T1000 (cell line): ENCODE measurements around the gene TEC.

Source experiments
- DNase-seq: peaks from one replicate; lab custom pipeline; 2025; ENCODE audit warnings: mixed read lengths; lab: John Stamatoyannopoulos, UW

TEC gene

GRCh38 chr4:48163746-48164145, 105.9 kb downstream of the TEC start:
- DNase-seq, result no peak

- no peak for DNase-seq
These were observed 107.5 kb downstream of the TEC start for GRCh38 chr4:48162162-48162561.

DNA sequence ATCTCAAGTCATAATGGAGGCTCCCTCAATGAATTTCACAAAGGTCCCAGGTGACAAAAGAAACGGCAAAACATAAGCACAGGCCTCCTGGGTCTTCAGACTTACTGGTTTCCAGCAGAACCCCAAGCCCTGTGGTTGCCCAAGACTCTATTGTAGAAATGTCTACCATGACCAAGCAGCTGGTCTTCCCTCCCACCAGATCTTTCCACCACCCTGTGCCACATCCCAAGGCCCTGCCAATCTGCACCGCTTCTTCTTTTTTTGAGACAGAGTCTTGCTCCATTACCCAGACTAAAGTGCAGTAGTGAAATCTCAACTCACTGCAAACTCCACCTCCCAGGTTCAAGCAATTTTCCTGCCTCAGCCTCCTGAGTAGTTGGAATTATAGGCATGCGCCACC, 112.4 kb downstream of the TEC start:
- DNase-seq, result no peak

- no peak for DNase-seq
These were observed 113.2 kb downstream of the TEC start for GRCh38 chr4:48156423-48156822.

DNA sequence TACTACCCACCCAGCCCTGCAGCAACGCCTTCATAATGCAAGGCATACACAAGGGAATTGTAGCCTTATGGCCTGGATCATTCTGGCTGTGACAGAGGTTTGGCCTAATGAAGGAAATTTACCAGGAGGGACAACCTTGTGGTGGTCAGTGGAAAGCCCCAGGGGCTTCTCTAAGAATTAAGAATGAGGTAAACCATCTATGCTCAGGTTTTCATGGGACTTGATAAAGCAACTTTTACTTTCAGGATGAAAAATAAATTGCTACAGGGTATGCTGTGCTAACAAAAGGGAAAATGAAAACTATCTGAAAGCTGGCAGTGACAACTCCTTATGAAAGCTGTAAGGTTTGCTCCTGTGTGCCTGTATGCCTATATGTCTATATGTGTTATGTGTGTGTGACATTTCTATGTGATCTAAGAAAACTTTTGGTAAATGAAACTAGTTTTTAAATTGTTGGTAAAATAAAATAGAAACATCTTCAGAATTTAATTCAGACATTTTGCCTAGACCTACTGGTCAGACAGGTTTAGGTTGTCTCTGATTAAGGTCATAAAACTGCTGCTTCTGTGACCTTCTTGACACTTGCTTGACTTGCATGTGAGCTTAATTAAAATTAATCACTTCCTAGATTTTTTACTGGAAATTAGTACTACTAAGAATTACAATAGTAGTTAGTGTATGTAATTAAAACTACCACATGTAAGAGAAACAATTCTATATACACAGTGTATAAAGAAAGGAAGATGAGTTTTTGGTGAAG, 115.7 kb downstream of the TEC start:
- DNase-seq, result no peak

DNA sequence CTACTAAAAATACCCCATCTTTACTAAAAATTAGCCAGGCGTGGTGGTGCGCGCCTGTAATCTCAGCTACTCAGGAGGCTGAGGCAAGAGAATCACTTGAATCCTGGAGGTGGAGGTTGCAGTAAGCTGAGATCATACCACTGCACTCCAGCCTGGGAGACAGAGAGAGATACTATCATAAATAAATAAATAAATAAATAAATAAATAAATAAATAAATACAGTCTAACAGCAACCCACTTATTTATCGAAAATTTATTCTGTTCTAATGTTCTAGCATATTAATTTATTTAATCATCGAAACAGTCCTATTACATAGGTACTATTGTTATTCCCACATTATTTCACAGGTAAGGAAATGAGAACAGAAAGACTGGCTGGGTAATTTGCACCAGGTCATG, 117.4 kb downstream of the TEC start:
- no peak for DNase-seq

GRCh38 chr4:48149827-48150370, 119.7 kb downstream of the TEC start:
- no peak for DNase-seq

- DNase-seq, result no peak
These were observed 122.0 kb downstream of the TEC start for GRCh38 chr4:48147621-48148020.

DNA sequence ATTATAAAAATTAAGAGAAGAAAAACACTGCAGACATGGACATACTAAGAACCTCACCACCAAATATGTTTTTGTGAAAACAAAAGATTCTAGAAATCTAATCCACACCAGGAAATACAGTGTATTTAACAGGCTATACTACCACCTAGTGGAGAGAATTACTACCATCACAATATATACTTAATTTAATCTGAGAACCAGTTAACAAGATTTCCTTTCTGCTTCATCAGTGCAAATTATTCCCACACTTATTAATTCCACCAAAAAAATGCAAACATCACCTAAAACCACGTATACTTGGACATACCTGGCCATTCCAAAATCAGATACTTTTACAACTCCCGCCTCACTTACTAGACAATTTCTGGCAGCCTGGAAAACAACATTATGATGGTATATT, 128.6 kb downstream of the TEC start:
- no peak for DNase-seq

DNA sequence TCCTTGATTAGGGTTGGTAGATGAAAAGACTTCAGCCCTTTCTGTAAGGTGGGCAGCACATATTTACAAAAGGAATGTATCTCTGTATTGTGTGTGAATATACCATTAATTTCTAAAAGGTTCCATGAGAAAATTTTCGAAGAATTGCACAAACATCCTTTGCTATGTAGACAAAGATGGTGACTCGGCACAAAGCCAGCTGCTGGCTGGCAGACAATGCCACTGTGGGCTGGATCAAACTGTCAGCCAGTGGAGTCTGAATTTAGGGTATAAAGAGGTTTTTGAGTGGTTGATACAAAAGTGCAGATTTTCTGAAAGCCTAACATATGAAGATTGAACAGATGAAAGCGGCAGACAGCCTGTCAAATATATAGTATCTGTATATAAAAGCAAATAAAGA, 129.9 kb downstream of the TEC start:
- no peak for DNase-seq

DNA sequence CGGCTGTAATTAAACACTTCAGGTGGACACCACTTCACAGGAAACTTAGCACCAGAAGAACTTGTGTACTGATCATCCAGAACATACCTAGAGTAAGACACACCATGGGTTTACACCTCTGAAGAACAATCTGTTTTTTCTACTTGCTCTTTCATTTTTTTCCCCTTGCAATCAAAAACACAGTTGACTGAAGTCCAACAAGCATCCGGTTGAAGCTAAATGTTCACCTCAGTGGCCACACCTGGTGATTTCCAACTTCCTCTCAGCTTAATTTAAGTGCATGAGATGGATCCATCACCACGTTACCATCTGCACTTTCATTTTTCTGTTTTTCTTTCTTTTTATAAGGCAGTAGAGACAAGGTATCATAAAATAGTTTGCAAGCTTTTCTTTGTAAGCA, 130.7 kb downstream of the TEC start:
- no peak for DNase-seq

DNA sequence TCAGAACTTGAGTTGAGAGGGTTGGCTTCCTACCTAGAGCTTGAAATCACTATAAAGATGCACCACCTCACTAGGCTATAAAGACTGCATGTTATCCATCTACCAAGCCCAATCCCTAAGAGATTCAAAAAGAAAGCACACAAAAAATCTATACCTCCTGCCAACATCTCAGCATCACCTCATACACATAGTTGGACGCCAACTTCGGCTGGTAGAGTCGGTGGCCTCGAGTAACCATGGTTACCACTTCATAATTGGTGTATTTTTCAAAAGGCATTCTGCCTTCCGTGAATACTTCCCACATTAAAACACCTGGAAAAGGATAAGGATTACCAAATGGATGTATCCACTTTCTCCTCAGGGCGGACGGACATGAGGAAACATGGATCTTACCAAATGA, 131.1 kb downstream of the TEC start:
- no peak for DNase-seq

DNA sequence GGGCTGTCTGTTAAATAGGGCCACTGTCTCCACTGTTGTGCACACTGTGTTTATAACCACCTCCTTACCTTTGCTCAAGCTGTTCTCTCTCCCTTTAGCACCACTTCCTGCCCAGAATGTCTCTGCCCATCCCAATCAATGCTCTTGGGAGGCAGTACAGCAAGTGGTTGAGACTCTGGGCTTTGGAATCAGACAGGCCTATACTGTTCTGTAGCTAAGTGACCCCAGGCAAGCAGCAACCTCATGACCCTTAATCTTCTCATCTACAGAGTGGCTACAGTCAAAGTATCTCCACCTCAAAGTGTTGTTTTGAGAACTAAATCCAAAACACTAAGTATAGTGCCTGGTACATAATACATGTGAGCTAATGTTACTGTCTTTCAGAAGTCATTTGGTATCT, 131.8 kb downstream of the TEC start:
- DNase-seq, result no peak

GRCh38 chr4:48134081-48134480, 135.6 kb downstream of the TEC start, which contains the start of gene TXK:
Gene TXK (minus strand): TSS chr4:48134250. CDS start chr4:48134170, 80 bp downstream.
- DNase-seq, result no peak

DNA sequence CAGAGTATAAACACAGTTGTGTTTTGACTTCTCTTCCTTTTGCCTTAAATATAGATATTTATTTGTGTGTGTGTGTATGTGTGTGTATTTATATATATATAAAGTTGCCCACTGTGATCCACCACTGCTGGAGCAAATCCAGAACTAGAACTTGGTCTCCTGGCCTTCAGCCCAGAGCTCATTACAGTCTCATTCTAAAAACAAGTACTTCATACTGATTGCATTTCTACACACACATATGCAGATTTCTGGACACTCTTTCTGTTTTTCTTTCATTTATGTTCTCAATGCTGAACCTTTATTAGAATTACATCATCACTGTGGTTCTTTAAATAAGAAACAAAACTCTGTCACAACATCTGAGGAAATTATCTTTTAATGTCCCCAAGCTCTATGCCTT, 136.0 kb downstream of the TEC start:
- DNase-seq, result no peak

DNA sequence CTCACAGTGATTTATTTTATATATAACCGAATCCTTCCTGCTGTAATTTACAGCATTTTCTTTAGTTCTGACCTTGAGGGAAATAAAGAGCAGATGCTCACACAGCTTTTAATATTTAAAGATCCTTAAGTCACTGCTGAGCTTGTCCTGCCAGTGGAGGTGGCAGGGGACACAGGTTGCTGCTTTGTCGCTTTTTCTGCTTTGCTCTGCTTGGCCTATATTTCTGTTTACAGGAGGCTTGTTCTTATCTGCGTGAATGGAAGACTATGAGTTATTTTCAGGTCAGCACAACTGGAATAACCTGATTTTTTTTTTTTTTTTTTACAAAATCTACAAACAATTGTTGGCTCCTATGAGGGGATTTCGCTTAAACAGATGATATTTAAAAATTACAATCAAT, 137.9 kb downstream of the TEC start:
- no peak for DNase-seq

DNA sequence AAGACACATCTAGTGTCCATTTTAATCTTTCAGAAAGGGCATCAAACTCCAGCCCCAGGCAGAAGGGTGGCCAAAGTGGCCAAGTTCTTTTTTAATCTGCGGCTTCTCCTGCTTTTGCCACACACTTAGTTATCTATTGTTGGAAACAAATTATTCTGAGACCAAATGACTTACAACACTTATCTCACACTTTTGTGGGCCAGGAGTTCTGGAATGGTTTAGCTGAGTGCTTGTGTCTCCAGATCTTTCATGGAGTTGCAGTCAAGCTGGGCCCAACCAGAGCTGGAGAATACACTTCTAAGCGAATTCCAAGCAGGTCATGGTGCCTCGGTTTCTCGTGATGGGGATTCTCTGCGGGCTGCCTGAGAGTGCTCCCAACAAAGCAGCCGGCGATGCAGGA, 139.5 kb downstream of the TEC start:
- DNase-seq, result no peak

DNA sequence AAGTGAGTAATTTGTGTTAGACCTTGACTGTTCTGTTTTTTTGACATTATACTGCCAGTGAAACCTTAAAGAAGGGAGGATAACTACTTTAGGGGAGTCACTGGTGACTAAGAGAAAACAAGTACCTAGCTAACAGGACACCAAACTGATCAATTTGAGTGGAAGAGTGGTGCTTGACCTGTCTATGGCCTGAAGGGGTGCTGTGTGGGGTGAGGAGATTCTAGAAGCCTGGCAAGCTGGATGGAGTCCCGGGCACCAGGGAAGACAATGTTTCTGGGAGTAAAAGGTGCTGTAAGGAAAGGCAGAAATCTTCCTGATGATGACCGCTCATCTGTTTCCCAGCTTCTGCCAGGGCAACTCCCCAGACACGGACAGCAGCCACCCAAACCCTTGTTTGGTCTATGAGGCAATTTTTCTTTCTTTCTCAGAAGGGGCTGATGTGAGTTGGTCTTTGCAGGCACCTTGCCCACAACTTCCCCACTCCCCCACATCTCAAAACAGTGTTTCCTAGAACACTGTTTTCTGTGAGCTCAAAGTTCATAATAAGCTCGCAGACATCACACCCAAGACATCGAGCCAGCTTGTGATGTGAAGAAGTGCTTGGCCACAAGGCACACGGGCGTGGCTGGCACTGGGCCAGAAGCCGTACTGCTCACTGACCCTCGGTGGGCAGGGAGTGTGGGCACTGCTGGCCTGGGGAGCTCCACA, 140.2 kb downstream of the TEC start:
- no peak for DNase-seq

DNA sequence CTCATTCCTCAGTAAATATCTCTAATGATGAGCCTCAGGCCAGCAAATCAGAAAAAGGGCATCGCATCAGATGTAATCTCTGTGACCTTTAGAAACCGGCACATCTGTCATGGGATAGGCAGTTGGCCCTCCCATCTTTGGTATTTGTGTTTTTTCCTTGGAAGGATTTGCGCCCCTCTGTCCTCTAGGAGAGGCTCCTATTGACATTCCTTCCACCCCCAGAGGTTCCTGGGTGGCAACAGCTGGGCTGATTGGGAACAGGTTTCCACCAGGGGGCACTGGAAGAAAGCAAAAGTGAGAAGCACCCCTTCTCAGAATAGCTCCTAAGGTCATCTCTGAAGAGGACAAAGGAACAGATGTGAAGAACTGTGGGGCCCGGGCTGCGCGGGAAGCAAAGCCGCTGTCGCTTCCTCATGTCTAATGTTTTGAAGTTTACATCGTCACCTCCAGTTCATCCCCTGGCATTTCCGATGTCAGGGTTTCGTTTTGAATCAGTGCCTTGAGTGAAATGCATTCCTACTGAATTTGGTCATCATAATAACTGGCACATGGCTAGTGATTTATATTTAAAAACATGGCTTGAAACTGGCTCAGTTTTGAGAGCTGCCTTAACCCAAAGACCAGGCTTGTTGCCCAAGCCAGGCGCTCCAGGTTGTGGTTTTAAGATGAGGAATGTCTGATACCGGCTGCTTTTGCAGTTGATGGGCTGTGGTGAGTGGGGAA, 141.8 kb downstream of the TEC start:
- DNase-seq, result peak; percentile 95

DNA sequence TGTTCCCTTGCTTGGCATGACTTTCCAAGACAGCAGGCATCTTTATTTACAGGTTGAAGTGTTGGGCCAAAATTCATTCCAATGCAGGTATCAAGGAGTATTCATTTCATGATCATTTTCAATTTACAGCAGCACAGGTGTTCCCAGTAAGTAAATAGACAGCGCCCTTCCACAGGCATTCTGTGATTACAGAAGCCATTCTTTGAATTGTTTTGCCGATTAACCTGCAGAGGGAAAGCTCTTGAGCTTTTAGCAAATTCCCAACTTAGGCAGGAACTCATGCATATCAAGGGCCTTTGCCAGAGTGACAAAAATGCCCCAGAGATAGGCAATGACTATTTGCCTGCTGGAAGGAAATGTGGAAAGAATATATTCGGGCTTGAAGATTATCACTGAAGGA, 142.4 kb downstream of the TEC start:
- DNase-seq, result no peak

- no peak for DNase-seq
These were observed 143.0 kb downstream of the TEC start for GRCh38 chr4:48126621-48127020.

- DNase-seq, result no peak
These were observed 144.8 kb downstream of the TEC start for GRCh38 chr4:48124870-48125269.

DNA sequence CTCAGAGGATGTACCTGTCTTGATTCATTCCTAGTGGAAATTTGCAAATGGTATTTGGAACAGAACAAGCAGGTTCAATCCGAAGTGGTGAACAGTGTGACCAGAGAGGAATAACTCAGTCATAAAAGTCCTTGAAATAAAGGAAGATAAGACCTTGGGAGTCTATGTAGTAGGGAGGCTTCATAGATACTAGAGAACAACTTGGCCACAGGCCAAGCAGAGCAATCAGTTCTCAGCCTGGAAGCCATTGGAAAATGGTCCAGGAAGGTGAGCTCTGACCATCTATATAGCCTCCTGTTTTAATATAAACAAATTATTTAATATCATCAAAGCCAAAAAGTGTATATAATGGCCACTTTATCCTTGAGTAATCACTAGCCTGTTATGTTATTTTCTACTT, 146.9 kb downstream of the TEC start:
- no peak for DNase-seq
